Thoracic aorta (tissue), 2 donors: ENCODE results near the gene FKBP1C. TPM values are rescaled to one million over a fixed set of nuclear protein-coding genes. Genes with fewer than 3 reads are reported as not detected.

Experiments
- ATAC-seq: fragments of 150-250 bp; one replicate; pipeline ENCODE4 v1.8.0; 2017; ENCODE audit warnings: low read depth; ENCODE audit not compliant: insufficient number of reproducible peaks, low FRiP score
- DNase-seq: peaks from one replicate; pipeline ENCODE4 v3.0.0-alpha.2; 2020; ENCODE audit warnings: low spot score
- H3K27ac ChIP-seq, 2 donors: fragments of 200-600 bp; sonication (generic); 1 replicate in 1 of 2; 2 replicates in 1 of 2; pipeline ENCODE4 v1.5.1; 2016; ENCODE audit warnings: mild to moderate bottlenecking in 2 of 2, moderate library complexity in 2 of 2
- H3K27me3 ChIP-seq: fragments of 200-600 bp; sonication (generic); replicated peaks from 2 replicates; pipeline ENCODE4 v1.6.0; 2016; ENCODE audit warnings: mild to moderate bottlenecking; ENCODE audit not compliant: insufficient read depth
- H3K36me3 ChIP-seq: fragments of 200-600 bp; sonication (generic); one replicate; pipeline ENCODE4 v1.5.1; 2016
- H3K4me1 ChIP-seq, 2 donors: fragments of 200-600 bp; sonication (generic); 1 replicate in 1 of 2; 2 replicates in 1 of 2; pipeline versions ENCODE4 v1.5.1 to v1.6.0; 2016; ENCODE audit warnings: low read depth in 2 of 2, mild to moderate bottlenecking in 1 of 2; ENCODE audit not compliant: control insufficient read depth in 1 of 2
- H3K4me3 ChIP-seq: fragments of 200-600 bp; sonication (generic); 2 replicates; pipeline ENCODE4 v1.5.1; 2016; ENCODE audit warnings: mild to moderate bottlenecking
- H3K9me3 ChIP-seq: fragments of 200-600 bp; sonication (generic); 2 replicates; pipeline ENCODE4 v1.5.1; 2016
- CTCF ChIP-seq: fragments of 200-600 bp; sonication (generic); IDR thresholded peaks from one replicate; pipeline ENCODE4 v1.5.1; 2019; ENCODE audit warnings: antibody characterized with exemption
- total RNA-seq, 2 donors: library from RNA; depleted of rRNA; stranded (reverse); fragments of >200 nt; gene quantifications; one replicate each; pipeline versions ENCODE4 v1.1.0 to v1.2.3, GENCODE V29; 2016

The FKBP1C gene
- total RNA-seq, 2 donors from 2014 or later, result not detected

GRCh38 chr6:63188828-63189227, 22.4 kb upstream of the FKBP1C start:
- no peaks in the 10 kb centered on the region for H3K36me3 ChIP-seq
- H3K4me1 ChIP-seq, result no peaks in the 10 kb centered on the region
- H3K4me3 ChIP-seq, result no peak overlapping the region
- TF ChIP-seq CTCF, result no peak
- H3K27me3 ChIP-seq, result no peaks in the 10 kb centered on the region
- ATAC-seq (no peak), DNase-seq (no peak)
- no peak overlapping the region for H3K27ac ChIP-seq
- no peaks in the 10 kb centered on the region for H3K9me3 ChIP-seq

GRCh38 chr6:63193324-63193723, 17.9 kb upstream of the FKBP1C start:
- Histone ChIP-seq H3K4me3 (no peak overlapping the region), H3K36me3 (no peaks in the 10 kb centered on the region), H3K4me1 (no peaks in the 10 kb centered on the region), H3K9me3 (no peaks in the 10 kb centered on the region), H3K27me3 (no peaks in the 10 kb centered on the region), H3K27ac (no peak overlapping the region)
- no peak for DNase-seq
- TF ChIP-seq CTCF, result no peak
- no peak for ATAC-seq

- ATAC-seq (no peak), DNase-seq (no peak)
- no peaks in the 10 kb centered on the region for H3K4me1 ChIP-seq
- no peak for TF ChIP-seq CTCF
- H3K27ac ChIP-seq, result no peak overlapping the region
- H3K4me3 ChIP-seq, result no peak overlapping the region
- no peaks in the 10 kb centered on the region for H3K9me3 ChIP-seq
- no peaks in the 10 kb centered on the region for H3K27me3 ChIP-seq
- H3K36me3 ChIP-seq, result no peaks in the 10 kb centered on the region
Observed at GRCh38 chr6:63197741-63198140, 13.5 kb upstream of the FKBP1C start.

- no peaks in the 10 kb centered on the region for H3K36me3 ChIP-seq
- H3K4me1 ChIP-seq, result no peaks in the 10 kb centered on the region
- no peaks in the 10 kb centered on the region for H3K27me3 ChIP-seq
- no peak for TF ChIP-seq CTCF
- no peak overlapping the region for H3K4me3 ChIP-seq
- DNase-seq (no peak), ATAC-seq (no peak)
- no peak overlapping the region for H3K27ac ChIP-seq
- no peaks in the 10 kb centered on the region for H3K9me3 ChIP-seq
Observed at GRCh38 chr6:63213325-63213724, 2.1 kb downstream of the FKBP1C start.

GRCh38 chr6:63214816-63215215, 3.5 kb downstream of the FKBP1C start:
- no peaks in the 10 kb centered on the region for H3K27me3 ChIP-seq
- H3K4me3 ChIP-seq, result no peak overlapping the region
- no peak for ATAC-seq
- no peak for TF ChIP-seq CTCF
- no peak for DNase-seq
- no peaks in the 10 kb centered on the region for H3K4me1 ChIP-seq
- H3K36me3 ChIP-seq, result no peaks in the 10 kb centered on the region
- no peaks in the 10 kb centered on the region for H3K9me3 ChIP-seq
- H3K27ac ChIP-seq, result no peak overlapping the region
